ENCODE data around the gene SHISA4.

The SHISA4 gene

GRCh38 chr1:201881617-201882016, 7.1 kb upstream of the SHISA4 start:
- DNase-seq (ENCODE audit: low read depth in 2 of 2): no peak

GRCh38 chr1:201882665-201883132, 6.0 kb upstream of the SHISA4 start:
- DNase-seq (ENCODE audit: low read depth in 2 of 2): no peak

GRCh38 chr1:201883266-201883665, 5.4 kb upstream of the SHISA4 start:
- DNase-seq (ENCODE audit: low read depth in 2 of 2): no peak

GRCh38 chr1:201883786-201884185, 4.9 kb upstream of the SHISA4 start:
- DNase-seq (ENCODE audit: low read depth in 2 of 2): no peak

- no peak for DNase-seq (ENCODE audit: low read depth in 2 of 2)
Measured at GRCh38 chr1:201884425-201884824, 4.3 kb upstream of the SHISA4 start.

GRCh38 chr1:201885531-201886075, 3.1 kb upstream of the SHISA4 start:
- no peak for DNase-seq (ENCODE audit: low read depth in 2 of 2)

- DNase-seq (ENCODE audit: low read depth in 2 of 2): no peak
Measured at GRCh38 chr1:201886103-201886885, 2.4 kb upstream of the SHISA4 start.

GRCh38 chr1:201887116-201887866, 1.4 kb upstream of the SHISA4 start:
- DNase-seq (ENCODE audit: low read depth in 2 of 2): no peak

- DNase-seq (ENCODE audit: low read depth in 2 of 2): no peak
Measured at GRCh38 chr1:201889090-201889968, 631 bp downstream of the SHISA4 start.

GRCh38 chr1:201890223-201890622, 1.5 kb downstream of the SHISA4 start:
- no peak for DNase-seq (ENCODE audit: low read depth in 2 of 2)

- no peak for DNase-seq (ENCODE audit: low read depth in 2 of 2)
Measured at GRCh38 chr1:201890806-201891450, 2.2 kb downstream of the SHISA4 start.

- DNase-seq (ENCODE audit: low read depth in 2 of 2): no peak
Measured at GRCh38 chr1:201891451-201892045, 2.9 kb downstream of the SHISA4 start.

- no peak for DNase-seq (ENCODE audit: low read depth in 2 of 2)
Measured at GRCh38 chr1:201892211-201892610, 3.5 kb downstream of the SHISA4 start.

GRCh38 chr1:201893431-201893830, 4.7 kb downstream of the SHISA4 start:
- no peak for DNase-seq (ENCODE audit: low read depth in 2 of 2)

GRCh38 chr1:201894343-201895119, 5.8 kb downstream of the SHISA4 start:
- DNase-seq (ENCODE audit: low read depth in 2 of 2): no peak

GRCh38 chr1:201895120-201895665, 6.5 kb downstream of the SHISA4 start:
- no peak for DNase-seq (ENCODE audit: low read depth in 2 of 2)

- peak; percentile 70 to 82 for DNase-seq (ENCODE audit: low read depth in 2 of 2)
Measured at GRCh38 chr1:201895913-201896807, 7.5 kb downstream of the SHISA4 start.

- no peak for DNase-seq (ENCODE audit: low read depth in 2 of 2)
Measured at GRCh38 chr1:201896951-201897391, 8.3 kb downstream of the SHISA4 start.

All from activated CD4-positive, alpha-beta T cell treated with anti-CD3 and anti-CD28 coated beads for 24 hours (primary cell).